ENCODE data around the gene TMEM54. TPM values are rescaled to one million over a fixed set of nuclear protein-coding genes. Genes with fewer than 3 reads are reported as not detected.

TMEM54 gene, protein sequence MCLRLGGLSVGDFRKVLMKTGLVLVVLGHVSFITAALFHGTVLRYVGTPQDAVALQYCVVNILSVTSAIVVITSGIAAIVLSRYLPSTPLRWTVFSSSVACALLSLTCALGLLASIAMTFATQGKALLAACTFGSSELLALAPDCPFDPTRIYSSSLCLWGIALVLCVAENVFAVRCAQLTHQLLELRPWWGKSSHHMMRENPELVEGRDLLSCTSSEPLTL
- 127 TPM for total RNA-seq

DNA sequence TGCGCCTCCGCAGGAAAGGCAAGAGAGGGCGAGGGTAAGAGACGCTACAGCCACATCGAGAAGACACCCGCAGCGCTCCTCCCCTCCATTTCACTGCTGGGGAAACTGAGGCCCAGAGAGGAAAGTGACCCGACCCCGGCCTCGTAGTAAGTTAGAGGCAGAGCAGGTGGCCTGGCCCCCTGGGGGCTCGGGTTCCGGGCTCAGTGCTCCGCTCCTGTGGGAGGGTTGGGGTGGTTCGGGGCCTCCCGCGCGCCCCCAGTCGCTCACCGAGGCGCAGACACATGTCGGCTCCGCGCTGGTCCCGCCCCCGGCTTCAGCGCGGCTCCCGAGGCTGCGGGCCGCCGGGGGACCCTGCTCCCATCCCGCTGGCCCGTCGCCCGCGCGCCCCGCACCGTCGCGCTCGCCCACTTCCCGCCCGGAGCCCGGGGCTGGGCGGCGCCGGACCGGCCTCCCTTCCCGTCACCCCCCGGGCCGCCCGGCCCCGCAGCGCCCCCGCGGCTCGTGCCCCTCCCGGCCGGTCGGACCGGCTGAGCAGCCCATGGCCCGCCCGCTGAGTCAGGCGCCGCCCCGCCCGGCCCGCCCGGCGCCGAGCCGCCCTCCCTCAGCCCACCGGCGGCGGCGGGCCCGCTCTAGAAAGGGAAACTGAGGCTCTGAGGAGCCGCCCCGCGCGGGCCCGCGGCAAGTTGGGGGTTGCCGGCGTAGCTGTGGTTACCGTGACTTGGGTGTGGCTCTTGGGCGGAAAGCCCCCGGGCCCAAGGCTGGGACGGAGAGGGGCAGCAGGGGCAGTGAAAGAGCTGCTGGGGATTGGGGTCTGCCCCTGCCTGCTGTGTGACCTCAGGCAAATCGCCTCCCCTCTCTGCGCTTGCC is at the start of gene TMEM54:
TMEM54 (minus strand) TSS at position 434 of the 867 bp plus-strand sequence; CDS start at position 283, 151 bp downstream.
- ATAC-seq = peak; percentile 88

DNA sequence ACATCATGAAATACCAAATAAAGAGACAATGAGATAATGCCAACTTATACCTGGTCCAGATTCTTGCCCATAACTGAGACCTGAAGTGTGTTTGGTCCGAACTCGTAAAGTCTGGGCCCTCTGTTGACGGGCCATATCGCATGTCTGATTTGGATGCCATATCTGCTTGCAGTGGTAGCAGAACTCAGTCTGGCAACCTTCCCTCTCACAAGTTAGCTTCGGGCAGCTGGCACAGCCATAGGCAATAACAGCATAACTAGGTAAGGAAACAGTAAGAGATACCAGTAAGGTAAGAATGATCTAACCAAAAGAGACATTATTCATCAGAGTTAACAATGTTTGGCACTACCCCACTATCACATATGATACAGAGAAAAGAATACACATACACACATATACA is 48.3 kb upstream of the TMEM54 start:
- no peak for ATAC-seq

DNA sequence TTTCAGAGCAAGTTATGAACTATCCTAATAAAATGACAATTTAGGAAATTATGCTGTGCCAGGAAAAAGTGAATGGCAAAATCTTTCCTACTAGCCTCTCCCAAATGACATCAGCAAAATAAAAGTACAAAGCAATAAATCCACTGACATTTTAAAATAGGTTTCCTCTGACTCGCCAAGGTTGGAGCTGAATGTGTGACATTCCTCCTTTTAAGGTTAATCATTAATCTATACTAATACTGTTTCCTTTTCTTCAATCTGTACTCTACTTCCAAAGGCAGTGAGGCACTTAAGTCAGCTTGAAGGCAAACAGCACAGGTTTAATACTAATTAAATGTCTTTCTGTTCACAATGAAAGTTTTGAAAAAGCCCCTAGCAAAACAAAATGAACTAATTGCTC is 47.7 kb upstream of the TMEM54 start:
- peak; percentile 45 for ATAC-seq

DNA sequence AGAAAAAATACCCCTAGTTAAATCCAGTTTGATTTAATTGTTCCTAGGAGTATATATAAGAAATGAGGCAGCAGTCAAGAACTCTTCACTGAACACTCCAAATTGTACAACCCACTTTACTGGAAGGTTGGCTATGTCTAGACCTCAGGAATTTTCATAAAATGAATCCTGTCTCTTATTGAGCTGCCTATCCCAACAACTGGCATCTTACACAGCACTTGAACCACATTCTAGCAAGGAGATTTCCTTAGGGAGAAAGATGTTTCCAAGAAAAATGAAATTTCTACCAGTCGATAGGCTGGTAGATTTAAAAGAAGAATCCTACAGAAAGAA is 47.2 kb upstream of the TMEM54 start:
- no peak for ATAC-seq

DNA sequence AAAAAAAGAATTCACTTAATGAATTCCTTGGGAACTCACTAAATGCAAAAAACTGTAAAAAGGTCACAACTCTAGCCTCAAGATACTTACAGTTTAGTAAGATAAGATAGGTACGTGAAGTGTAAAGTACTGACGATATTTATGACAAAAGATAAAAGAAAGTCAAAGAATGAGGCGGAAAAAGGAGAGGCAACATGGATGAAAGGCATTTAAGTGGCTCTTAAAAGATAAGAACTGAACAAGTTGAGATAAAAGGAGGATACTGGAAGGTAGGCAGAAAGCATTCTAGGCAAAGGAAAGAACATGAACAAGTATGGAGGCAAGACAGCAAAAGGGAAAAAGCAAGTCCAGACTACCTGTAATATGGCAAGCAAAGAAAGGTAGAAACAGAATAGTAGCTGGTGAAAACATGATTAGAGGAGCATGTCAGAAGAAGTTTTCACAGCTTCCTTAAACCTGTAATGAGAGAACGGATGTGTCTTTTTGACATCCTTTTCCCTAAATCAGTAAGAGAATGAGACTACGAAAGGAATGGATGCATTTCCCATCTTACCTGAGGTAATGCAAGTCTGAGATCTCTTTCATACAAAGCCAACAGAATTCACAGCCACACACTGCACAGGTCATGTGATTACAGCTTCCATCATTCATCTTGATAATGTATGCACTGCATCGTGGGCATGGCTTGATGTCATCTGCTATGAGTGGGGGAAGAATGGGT is 46.6 kb upstream of the TMEM54 start:
- no peak for ATAC-seq

DNA sequence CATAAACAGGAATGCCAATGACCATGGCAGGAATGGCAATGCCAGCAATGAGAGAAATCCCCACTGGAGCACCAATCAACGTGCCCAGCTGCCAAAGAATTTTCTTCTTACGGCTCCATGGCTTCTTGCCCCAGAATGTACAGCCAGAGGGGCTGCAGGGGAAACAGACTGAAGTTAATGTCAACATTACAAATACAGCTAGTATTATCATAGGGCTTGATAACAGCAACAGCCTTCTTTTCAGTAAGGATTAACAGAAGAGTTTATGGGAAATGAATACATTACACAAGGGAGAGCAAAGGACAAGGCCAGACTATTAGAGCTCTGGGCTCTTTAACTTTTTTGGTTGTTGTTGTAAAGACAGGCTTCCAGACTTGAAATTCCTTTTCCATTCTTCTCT is 45.2 kb upstream of the TMEM54 start:
- no peak for ATAC-seq

DNA sequence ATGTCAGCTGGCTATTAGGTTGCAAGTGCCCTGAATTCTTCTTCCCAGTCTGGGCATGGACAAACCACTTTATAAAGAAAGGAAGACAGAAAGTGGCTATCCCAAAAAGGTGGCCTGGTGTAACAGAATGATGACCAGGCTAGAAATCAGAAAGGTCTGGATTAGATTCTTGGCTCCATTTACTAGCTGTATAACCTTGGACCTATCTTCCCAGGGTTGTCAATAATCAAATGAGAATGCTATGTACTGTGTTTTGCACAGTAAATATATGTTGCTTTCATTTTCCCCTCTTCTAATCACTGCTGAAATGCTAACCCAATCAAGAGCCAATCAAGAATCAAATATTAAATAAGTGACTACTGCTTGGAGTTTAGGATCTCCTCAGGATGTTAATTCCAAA is 43.0 kb upstream of the TMEM54 start:
- ATAC-seq = no peak

DNA sequence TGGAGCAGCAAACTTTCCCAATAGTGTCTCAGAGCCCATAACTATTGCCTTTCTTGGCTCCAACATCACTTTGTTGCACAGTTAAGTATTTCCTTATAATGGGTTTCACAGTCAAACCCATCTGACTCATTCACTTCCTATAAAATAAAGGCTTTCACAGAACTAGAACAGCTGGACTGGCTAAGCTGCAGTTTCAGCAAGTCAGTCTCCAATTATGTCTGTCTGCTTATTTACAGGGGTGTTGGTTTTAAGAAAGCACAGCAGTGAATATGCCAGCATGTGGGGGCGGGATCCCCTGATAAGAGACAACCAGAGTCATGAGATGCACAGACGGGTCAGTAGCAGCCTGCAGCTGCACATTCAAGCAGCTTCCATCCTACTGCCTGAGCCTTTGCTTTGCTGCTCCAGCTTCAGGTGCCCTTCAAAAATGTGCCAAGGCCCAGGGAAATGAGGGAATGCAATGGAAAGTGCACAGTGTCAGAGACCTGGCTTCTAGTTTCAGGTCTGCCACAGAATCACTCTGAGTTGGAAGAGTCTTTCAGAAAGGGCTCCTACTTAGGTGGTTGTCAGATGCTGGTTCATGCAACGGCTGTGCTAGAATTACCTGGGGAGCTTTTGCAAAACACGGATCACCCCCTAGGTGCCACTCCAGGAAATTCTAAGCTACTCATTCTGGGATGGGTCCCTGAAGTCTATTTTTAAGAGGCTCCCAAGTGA is 38.6 kb upstream of the TMEM54 start:
- peak; percentile 79 for ATAC-seq

DNA sequence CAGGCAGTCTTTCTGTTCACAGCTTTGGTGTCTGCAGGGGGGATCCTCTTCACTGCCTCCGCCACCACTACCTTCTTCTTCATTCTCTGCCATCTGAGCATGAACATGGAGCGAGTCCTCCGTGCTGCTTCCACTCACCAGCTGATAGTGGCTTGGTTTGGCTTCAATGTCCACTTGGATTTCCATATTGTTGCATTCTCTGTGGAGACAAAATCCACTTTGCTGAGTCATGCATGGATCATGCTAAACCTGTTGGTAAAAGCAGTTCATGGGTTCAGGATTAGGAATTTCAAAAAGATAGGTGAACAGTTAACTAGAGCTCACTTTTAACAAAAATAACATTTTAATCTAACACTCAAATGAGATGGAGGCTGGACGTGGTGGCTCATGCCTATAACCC is 35.9 kb upstream of the TMEM54 start:
- ATAC-seq = no peak

DNA sequence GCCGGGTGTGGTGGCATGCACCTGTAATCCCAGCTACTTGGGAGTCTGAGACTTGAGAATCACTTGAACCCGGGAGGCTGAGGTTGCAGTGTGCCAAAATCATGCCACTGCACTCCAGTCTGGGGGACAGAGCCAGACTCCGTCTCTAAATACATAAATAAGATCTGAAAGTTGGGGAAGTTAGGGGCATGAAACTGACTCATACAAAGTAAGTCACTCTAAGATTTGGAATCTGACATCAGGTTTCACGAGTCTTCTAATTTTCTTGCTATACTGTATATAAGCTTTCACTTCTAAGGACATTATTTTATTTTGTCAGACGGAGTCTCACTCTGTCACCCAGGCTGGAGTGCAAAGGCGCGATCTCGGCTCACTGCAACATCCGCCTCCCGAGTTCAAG is 33.3 kb upstream of the TMEM54 start:
- no peak for ATAC-seq

DNA sequence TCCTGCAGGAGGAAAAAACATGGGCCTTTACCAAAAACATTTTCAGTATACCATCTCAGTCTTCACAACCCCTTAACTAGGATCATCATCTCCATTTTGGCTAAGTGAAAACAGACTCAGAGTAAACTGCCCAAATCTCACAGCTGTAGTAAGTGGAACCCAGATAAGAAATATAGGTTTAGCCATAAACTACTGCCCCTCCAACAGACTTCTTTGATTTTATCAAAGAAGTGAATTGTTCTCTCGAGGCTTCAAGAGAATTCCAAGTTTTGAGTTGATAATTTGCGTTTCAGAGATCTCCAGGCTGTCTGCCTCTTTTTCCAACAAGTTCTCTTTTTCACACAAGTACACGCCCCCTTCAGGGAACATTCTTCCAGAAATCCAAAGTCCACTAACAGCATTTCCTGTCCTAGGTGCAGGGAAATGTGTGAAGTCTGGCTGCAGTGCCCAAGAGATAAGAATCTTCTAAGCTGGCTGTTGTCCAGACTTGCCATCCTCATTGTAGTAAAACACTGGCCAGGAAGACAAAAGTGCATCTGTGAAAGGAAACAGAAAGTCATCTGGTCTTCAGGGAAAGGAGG is 32.6 kb upstream of the TMEM54 start:
- no peak for ATAC-seq

DNA sequence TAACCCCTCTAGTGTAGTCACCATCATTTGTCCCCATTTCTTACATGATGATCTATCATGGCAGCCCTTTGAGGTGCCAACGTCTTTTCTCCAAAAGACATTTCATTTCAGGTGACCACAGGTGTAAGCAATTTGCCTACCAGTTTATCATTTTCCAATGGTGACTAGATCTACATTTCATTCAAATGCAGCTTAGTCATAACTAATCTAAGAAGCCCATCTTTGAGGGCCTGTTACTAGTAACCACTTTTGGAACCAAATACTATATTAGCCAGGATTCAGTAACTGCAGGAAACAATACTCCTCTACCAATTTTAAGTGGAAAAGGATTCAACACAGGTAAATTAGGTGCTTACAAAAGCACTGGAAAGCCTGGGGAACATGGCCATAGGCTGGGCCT is 30.6 kb upstream of the TMEM54 start:
- no peak for ATAC-seq

DNA sequence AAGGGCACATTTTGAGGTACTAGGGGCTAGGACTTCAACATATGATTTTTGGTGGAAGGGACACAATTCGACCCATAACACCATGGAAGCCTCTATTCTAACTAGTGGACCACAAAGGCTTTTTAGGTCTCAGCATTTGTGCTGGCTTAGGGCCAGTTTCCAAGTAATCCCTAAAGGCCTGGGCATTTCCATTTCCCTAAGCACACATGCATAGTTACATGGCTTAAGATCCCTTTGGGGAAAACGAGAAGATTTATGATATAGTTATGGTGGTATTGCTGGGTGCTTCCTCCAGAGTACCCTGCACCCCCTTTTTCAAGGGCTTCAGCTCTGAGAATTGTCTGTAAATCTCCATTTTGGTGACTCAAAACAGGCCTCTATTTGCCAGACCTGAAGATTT is 28.2 kb upstream of the TMEM54 start:
- ATAC-seq = no peak

DNA sequence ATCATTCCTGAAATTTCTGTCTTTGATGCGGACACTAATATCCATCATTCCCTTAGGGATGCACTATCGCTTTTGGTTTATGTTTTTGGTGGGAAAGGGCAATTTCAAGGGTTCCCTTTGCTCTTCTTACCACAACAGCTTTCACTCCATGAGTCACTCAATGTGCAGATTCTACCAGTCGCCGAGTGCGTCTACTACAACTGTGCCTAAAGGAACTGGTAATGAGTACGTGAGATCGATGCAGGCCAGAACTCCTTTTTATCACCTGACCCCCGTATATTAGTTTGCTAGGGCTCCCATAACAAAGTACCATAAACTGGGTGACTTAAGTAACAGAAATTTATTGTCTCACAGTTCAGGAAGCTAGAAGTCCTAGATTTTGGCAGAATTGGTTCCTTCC is 27.5 kb upstream of the TMEM54 start:
- no peak for ATAC-seq

DNA sequence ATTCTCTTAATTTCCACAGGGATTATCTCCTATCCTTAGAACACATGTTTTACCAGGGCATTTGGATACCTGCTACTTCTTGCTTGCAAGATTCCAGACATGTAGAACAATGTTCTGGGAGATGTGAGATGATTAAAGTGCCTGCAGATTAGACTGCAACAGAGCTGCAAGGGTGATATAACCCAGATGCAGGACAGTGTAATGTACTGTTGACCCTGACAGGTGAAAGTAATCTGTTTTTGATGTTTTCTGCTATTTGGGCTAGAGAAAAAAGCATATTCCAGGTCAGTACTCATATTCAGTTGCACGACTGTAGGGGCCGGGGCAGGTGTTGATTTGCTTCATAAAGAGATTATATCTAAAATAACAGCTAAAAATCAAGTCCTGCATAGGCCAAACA is 27.1 kb upstream of the TMEM54 start:
- no peak for ATAC-seq

DNA sequence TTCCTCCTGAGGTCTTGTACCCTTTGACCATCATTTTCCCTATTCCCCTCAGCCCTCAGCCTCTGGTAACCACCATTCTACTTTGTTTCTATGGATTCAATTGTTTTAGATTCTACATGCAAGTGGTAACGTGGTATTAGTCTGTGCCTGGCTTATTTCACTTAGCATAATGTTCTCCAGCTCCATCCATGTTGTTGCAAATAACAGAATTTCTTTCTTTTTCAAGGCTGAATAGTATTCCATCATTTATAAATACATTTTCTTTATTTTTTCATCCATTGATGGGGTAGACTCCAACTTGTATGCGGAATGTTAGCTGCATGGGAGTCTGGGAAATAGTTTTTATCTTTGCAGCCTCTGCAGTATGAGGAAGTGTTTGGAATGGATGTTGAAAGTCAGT is 26.3 kb upstream of the TMEM54 start:
- ATAC-seq = no peak

DNA sequence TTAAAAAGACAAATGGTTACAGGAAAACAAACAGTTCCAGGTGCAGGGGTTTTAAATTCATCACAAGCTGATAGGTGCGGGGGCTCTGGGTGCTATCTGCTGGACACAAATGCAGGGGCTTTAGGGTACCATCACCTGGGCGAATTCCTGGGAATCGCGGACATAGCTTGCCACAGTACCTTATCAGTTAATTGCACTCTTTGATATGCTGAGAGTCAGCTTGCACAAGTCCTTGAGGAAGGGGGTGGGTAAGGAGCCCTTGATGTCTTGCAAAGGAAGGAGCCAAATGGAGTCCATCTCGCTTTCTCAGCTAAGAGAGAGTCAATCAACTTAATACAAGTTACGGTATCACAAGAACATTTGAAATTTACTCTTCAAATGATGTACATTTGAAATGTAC is 25.4 kb upstream of the TMEM54 start:
- ATAC-seq = no peak

DNA sequence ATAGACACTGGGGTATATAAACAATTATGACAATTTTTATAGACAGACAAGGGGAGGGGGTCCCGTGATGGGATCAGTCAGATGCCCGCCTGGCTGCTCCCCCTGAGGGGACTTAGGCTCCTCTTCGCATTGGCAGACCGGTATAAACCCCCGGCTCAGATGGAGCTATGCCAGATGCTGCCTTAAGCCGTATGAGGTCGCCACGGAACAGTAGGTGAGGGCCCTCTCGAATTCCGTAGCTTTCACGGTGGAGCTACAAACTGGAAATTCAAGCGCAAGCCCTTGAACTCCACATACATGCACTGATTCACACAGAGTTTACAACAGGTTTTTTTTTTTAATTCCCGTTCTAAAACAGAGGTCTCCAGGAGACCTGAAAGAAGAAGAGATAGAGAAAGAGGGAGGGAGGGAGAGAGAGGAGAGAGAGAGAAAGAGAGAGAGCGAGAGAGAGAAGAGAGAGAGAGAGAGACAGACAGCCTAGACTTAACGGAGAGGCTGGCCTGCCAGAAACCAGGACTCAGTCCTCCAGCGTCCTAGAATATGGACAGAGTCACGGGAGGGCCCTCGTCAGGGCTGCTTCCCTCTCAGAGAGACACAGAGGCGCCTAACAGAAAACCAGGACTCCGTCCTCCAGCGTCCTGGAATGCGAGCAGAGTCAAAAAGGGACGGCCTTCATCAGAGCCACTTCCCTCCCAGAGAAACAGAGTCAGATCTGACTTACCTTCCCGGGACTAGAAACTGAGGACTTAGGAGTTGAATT is 24.4 kb upstream of the TMEM54 start:
- no peak for ATAC-seq

DNA sequence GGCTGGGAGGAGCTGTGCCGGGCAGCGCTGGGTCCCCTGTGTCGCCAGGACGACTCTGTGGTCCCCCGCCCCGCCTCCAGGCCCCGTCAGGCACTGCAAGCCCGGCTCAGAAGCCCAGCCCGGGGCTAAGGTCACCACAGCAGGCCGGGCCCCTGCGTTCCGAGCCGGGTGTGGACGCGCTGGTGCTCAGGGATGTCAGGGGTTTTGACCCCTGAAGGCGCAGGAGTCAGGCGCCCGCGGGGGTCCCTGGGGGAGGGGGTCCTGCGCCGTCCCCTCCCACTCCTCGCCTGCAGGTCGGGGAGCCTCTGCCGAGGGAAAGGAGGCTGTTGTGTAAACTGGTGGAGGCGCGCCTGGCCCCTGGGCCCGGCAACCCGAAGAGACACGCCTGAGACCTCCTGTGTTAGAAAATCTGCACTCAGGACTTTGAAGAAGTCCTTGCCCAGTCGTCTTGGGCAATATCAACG is 23.7 kb upstream of the TMEM54 start:
- peak; percentile 34 for ATAC-seq

DNA sequence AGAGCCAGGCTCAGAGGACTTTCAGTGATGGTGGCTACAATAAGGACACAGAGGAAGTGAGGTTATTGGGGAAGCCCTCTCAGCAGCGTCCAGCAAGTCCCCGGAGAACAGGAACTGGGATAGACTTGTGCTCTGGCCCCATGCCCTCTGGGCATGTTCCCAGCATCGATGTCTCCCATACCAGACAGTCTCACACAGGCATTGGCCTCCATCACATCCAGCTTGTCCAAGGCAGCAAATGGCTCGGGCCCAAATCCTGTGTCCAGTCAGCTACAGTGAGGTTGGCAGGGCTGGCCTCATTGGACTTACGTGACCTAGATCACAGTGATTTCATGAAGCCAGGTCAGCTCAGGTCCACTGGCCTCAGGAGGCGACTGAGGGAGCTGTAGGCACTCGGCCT is 19.6 kb upstream of the TMEM54 start:
- no peak for ATAC-seq

DNA sequence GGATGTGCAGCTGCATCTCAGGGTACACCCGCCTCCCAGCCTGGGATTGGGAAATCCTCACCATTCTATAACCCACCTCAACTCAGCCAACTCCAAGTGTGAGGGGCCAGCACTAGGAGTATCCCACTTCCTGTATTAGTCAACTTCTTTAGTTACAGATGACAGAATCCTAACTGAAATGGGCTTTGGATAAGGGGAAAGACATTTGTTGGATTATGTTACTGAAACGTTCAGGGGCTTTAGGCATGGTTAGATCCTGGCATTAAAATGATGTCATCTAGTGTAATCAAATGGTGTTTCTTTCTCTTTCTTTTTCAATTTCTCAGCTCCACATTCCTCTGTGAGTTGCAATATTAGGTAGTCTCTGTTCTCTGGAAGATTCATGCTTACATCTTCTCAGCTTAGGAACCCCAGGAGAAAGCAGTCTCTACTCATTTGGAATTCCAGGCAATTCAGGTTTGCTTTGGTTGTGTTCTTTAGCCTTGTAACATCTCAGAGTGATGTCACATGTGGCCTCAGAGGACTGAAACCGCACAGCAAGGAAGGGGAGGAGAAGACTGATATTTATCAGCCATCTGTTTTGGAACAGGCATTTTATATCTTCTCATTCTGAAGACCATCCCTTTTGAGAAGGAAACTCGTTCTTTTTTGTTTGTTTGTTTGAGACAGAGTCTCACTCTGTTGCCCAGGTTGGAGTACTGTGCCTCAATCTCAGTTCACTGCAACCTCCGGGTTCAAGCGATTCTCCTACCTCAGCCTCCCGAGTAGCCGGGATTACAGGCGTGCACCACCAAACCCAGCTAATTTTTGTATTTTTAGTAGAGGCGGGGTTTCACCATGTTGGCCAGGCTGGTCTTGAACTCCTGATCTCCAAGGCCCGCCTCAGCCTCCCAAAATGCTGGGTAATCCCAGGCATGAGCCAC is 18.9 kb upstream of the TMEM54 start:
- ATAC-seq = no peak
